Stimulated activated memory B cell treated with anti-CD40 and anti-IgM and Interleukin-4, amounts not matched to agents 10 μg/mL and 1 μg/mL and 100 μg/mL, for 72 hours (primary cell): Measurements from ENCODE around the gene CDH2.

Experiments used
- ATAC-seq: fragments of 150-1000 bp; cut with Tn5 transposase; 2 replicates; pipeline ENCODE4 v1.10.0; 2021
- H3K27ac Mint-ChIP-seq: one replicate; pipeline ENCODE4 v1.8.0; 2022; ENCODE audit warnings: mild to moderate bottlenecking, mixed read lengths
- H3K27me3 Mint-ChIP-seq: one replicate; pipeline ENCODE4 v1.8.0; 2022; ENCODE audit warnings: mixed read lengths
- H3K36me3 Mint-ChIP-seq: one replicate; pipeline ENCODE4 v1.8.0; 2022; ENCODE audit warnings: mixed read lengths
- H3K4me1 Mint-ChIP-seq: one replicate; pipeline ENCODE4 v1.8.0; 2022; ENCODE audit warnings: mixed read lengths
- H3K4me3 Mint-ChIP-seq: one replicate; pipeline ENCODE4 v1.8.0; 2022; ENCODE audit warnings: mild to moderate bottlenecking, moderate library complexity, mixed read lengths
- H3K9me3 Mint-ChIP-seq: one replicate; pipeline ENCODE4 v1.8.0; 2022; ENCODE audit warnings: mixed read lengths

CDH2 gene

DNA sequence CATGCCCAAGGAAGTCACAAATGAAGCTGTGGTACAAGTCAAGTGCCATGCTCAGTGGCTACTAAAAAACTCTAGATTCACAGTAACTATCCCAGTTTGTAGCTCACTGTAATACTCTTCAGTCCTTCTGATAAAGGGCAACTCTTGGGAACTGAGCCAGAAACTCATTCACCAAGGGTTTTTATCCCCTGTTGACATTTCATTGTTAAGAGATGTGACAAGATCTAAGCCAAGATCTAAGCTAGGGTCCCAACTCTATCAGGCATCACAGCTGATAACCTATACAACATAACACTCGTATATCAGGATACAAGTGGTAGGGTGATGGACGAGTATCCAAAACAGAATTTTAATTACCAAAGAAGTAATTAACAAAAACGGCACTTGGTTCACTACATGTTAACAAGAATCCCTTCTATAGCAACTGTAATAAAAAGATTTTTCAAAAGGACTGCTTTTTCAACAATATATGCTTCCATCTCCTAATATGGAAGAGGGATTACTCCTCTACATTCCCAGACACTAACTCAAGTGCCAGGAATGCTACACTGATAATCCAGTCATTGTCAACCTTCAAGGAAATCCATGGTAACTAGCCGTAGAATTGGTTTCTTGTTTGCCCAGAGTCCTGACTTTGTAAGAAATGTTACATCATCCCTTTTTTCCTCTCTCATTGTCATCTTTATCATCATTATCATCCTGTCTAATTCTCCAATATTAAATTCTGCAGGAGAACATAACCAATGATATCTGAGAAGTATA is 111.7 kb downstream of the CDH2 start:
- H3K4me3 Mint-ChIP-seq = no peak overlapping the region
- H3K4me1 Mint-ChIP-seq = no peaks in the 10 kb centered on the region
- ATAC-seq = no peak
- H3K27ac Mint-ChIP-seq = no peak overlapping the region
- no peaks in the 10 kb centered on the region for H3K36me3 Mint-ChIP-seq
- H3K9me3 Mint-ChIP-seq = peaks cover 5% of the 10 kb centered on the region
- no peaks in the 10 kb centered on the region for H3K27me3 Mint-ChIP-seq

GRCh38 chr18:28063926-28064325 is 113.0 kb downstream of the CDH2 start:
- Mint-ChIP-seq H3K4me1 (no peaks in the 10 kb centered on the region), H3K4me3 (no peak overlapping the region), H3K36me3 (no peaks in the 10 kb centered on the region), H3K27me3 (no peaks in the 10 kb centered on the region), H3K27ac (no peak overlapping the region), H3K9me3 (peaks cover 5% of the 10 kb centered on the region)
- no peak for ATAC-seq

DNA sequence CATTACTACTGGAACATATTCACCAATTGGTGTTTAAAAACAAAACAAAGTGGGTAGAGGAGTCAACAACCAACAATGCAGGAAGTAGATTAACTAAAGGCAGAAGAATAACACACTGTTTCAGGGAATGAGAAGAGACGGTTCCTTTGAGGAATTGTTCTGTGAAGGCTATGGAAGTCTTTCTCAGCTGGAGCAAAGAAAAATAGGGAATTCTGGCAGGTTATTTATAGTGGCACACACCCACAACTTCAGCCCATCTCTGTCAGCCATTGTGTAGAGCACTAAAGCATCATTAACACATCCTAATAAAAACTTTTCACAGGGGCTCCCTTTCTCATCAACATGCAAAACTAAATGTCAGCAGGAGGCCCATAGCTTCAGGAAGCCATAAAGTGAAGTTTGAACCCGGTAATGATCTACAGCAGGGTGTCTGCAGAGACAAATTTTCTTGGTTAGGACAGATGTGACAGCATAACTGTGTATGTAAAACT is 113.6 kb downstream of the CDH2 start:
- H3K9me3 Mint-ChIP-seq = peaks cover 5% of the 10 kb centered on the region
- no peaks in the 10 kb centered on the region for H3K36me3 Mint-ChIP-seq
- H3K4me3 Mint-ChIP-seq = no peak overlapping the region
- H3K27ac Mint-ChIP-seq = no peak overlapping the region
- ATAC-seq = no peak
- H3K27me3 Mint-ChIP-seq = no peaks in the 10 kb centered on the region
- no peaks in the 10 kb centered on the region for H3K4me1 Mint-ChIP-seq

DNA sequence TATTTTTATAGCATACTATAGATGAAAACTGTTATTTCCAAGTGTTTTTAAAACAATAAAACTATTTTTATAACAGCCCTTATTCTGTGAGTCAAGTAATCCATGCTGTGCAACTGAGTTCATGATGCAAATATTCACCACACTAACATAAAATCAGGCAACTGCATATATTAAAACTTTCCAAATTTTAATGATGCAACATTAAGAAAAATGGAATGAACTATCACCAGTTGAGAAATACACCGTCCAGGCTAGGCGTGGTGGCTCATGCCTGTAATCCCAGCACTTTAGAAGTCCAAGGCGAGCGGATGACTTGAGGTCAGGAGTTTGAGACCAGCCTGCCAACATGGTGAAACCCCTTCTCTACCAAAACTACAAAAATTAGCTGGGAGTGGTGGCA is 114.5 kb downstream of the CDH2 start:
- H3K27me3 Mint-ChIP-seq = no peaks in the 10 kb centered on the region
- peaks cover 2% of the 10 kb centered on the region for H3K9me3 Mint-ChIP-seq
- no peaks in the 10 kb centered on the region for H3K4me1 Mint-ChIP-seq
- no peaks in the 10 kb centered on the region for H3K36me3 Mint-ChIP-seq
- H3K4me3 Mint-ChIP-seq = no peak overlapping the region
- ATAC-seq = no peak
- H3K27ac Mint-ChIP-seq = no peak overlapping the region

GRCh38 chr18:28059861-28060260 is 117.1 kb downstream of the CDH2 start:
- H3K27ac Mint-ChIP-seq = no peak overlapping the region
- no peak for ATAC-seq
- H3K9me3 Mint-ChIP-seq = peaks cover 3% of the 10 kb centered on the region
- no peak overlapping the region for H3K4me3 Mint-ChIP-seq
- H3K27me3 Mint-ChIP-seq = no peaks in the 10 kb centered on the region
- no peaks in the 10 kb centered on the region for H3K36me3 Mint-ChIP-seq
- H3K4me1 Mint-ChIP-seq = no peaks in the 10 kb centered on the region

DNA sequence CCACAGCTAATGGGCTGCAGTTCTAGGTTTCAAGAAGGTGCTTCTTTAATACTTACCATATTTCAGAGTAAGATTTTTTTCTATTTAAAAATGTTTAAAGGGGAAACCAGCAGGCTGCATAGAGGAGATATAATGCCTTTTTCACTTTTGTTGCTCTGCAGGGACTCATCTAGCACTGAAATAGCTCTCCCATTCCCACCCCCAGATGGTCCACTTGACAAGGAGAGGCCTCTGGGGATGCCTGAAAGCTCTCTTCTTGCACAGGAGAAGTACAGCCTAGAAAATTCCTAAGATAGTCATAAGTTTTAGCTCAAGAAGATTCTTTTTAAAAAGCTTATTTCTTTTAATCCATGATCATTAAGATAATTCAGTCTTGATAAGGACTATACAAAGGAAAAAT is 126.4 kb downstream of the CDH2 start:
- ATAC-seq = no peak
- Mint-ChIP-seq H3K9me3 (no peaks in the 10 kb centered on the region), H3K4me1 (no peaks in the 10 kb centered on the region), H3K4me3 (no peak overlapping the region), H3K27ac (no peak overlapping the region), H3K36me3 (no peaks in the 10 kb centered on the region), H3K27me3 (no peaks in the 10 kb centered on the region)

GRCh38 chr18:28048612-28049011 is 128.3 kb downstream of the CDH2 start:
- ATAC-seq = no peak
- Mint-ChIP-seq H3K27me3 (no peaks in the 10 kb centered on the region), H3K4me3 (no peak overlapping the region), H3K27ac (no peak overlapping the region), H3K4me1 (no peaks in the 10 kb centered on the region), H3K36me3 (no peaks in the 10 kb centered on the region), H3K9me3 (peaks cover 3% of the 10 kb centered on the region)

GRCh38 chr18:28045880-28046279 is 131.1 kb downstream of the CDH2 start:
- H3K36me3 Mint-ChIP-seq = no peaks in the 10 kb centered on the region
- H3K27ac Mint-ChIP-seq = no peak overlapping the region
- no peaks in the 10 kb centered on the region for H3K4me1 Mint-ChIP-seq
- no peaks in the 10 kb centered on the region for H3K27me3 Mint-ChIP-seq
- H3K9me3 Mint-ChIP-seq = peaks cover 3% of the 10 kb centered on the region
- no peak overlapping the region for H3K4me3 Mint-ChIP-seq
- ATAC-seq = no peak

- H3K9me3 Mint-ChIP-seq = peaks cover 3% of the 10 kb centered on the region
- no peak for ATAC-seq
- H3K4me3 Mint-ChIP-seq = no peak overlapping the region
Measured at GRCh38 chr18:28045176-28045810, 131.6 kb downstream of the CDH2 start.

GRCh38 chr18:28044036-28044435 is 132.9 kb downstream of the CDH2 start:
- no peak overlapping the region for H3K4me3 Mint-ChIP-seq
- no peak for ATAC-seq
- H3K36me3 Mint-ChIP-seq = no peaks in the 10 kb centered on the region
- no peaks in the 10 kb centered on the region for H3K27me3 Mint-ChIP-seq
- no peak overlapping the region for H3K27ac Mint-ChIP-seq
- H3K4me1 Mint-ChIP-seq = no peaks in the 10 kb centered on the region
- H3K9me3 Mint-ChIP-seq = peaks cover 3% of the 10 kb centered on the region

More at GRCh38 chr18:28045176-28045810, 131.6 kb downstream of the CDH2 start:
- Mint-ChIP-seq H3K36me3 (no peaks in the 10 kb centered on the region), H3K27me3 (no peaks in the 10 kb centered on the region), H3K4me1 (no peaks in the 10 kb centered on the region), H3K27ac (no peak overlapping the region)

GRCh38 chr18:28043631-28044030 is 133.3 kb downstream of the CDH2 start:
- Mint-ChIP-seq H3K4me3 (no peak overlapping the region), H3K27ac (no peak overlapping the region), H3K36me3 (no peaks in the 10 kb centered on the region), H3K9me3 (peaks cover 3% of the 10 kb centered on the region), H3K27me3 (no peaks in the 10 kb centered on the region), H3K4me1 (no peaks in the 10 kb centered on the region)
- ATAC-seq = no peak

DNA sequence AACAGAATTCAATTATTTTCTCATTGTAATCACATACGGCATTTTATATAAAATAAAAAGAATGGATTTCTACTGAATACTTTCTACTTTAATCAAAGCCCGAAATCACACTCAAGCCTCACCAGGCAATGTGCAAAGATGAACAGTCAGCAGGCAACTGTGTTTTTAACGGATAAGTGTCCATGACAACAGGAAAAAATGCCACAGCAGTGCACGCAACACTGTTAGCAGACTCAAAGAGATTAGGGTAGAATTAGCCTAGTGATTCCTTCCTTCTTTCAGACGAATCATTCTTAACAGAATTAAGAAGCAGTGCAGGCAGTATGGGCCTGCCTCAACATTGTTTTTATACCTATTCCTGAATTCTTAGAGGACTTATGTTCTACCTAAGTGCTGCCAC is 135.6 kb downstream of the CDH2 start:
- ATAC-seq = no peak

GRCh38 chr18:28040716-28041115 is 136.2 kb downstream of the CDH2 start:
- no peaks in the 10 kb centered on the region for H3K27me3 Mint-ChIP-seq
- peaks cover 7% of the 10 kb centered on the region for H3K9me3 Mint-ChIP-seq
- H3K4me1 Mint-ChIP-seq = no peaks in the 10 kb centered on the region
- ATAC-seq = no peak
- H3K4me3 Mint-ChIP-seq = no peak overlapping the region
- no peak overlapping the region for H3K27ac Mint-ChIP-seq
- H3K36me3 Mint-ChIP-seq = no peaks in the 10 kb centered on the region

More for the DNA sequence above, 135.6 kb downstream of the CDH2 start:
- H3K4me1 Mint-ChIP-seq = no peaks in the 10 kb centered on the region
- H3K27ac Mint-ChIP-seq = no peak overlapping the region
- H3K4me3 Mint-ChIP-seq = no peak overlapping the region
- no peaks in the 10 kb centered on the region for H3K27me3 Mint-ChIP-seq
- no peaks in the 10 kb centered on the region for H3K36me3 Mint-ChIP-seq
- H3K9me3 Mint-ChIP-seq = peaks cover 7% of the 10 kb centered on the region

GRCh38 chr18:28040211-28040610 is 136.7 kb downstream of the CDH2 start:
- Mint-ChIP-seq H3K4me3 (no peak overlapping the region), H3K36me3 (no peaks in the 10 kb centered on the region), H3K9me3 (peaks cover 7% of the 10 kb centered on the region), H3K27me3 (no peaks in the 10 kb centered on the region), H3K4me1 (no peaks in the 10 kb centered on the region), H3K27ac (no peak overlapping the region)
- ATAC-seq = no peak

GRCh38 chr18:28039691-28040090 is 137.2 kb downstream of the CDH2 start:
- H3K4me1 Mint-ChIP-seq = no peaks in the 10 kb centered on the region
- no peak for ATAC-seq
- H3K9me3 Mint-ChIP-seq = peaks cover 3% of the 10 kb centered on the region
- H3K36me3 Mint-ChIP-seq = no peaks in the 10 kb centered on the region
- H3K27ac Mint-ChIP-seq = no peak overlapping the region
- H3K27me3 Mint-ChIP-seq = no peaks in the 10 kb centered on the region
- no peak overlapping the region for H3K4me3 Mint-ChIP-seq

DNA sequence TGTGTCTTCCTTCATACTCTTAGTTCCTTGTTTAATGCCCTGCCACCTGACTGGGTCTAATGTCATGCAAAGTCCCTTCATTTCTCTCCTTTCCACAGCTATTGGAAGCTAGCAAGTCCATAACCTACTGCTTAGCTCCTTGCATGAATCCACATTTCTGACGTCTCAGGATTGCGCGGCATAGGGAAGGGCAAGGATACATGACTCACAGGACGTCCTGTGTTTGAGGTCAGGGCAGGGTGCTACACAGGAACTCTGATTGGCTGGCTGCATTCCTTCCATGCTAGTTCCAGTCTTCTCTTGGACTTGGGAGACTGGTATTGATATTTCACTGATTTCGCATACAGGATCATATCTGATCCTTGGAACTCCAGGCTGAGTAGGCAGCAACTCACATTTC is 137.9 kb downstream of the CDH2 start:
- ATAC-seq = no peak
- Mint-ChIP-seq H3K4me1 (no peaks in the 10 kb centered on the region), H3K9me3 (peaks cover 3% of the 10 kb centered on the region), H3K36me3 (no peaks in the 10 kb centered on the region), H3K27ac (no peak overlapping the region), H3K27me3 (no peaks in the 10 kb centered on the region), H3K4me3 (no peak overlapping the region)
